GM23338 (cell line): ENCODE results near the gene FGF21. TPM values are rescaled to one million over a fixed set of nuclear protein-coding genes. Genes with fewer than 3 reads are reported as not detected.
A peak's percentile ranks its signal among the peaks of the same experiment; 100 is the strongest.

Experiments used
- ATAC-seq: fragments of 200-7000 bp; cut with Tn5 transposase; 3 replicates; pipeline ENCODE4 v1.9.1; 2020
- DNase-seq: peaks from one replicate; pipeline ENCODE4 v3.0.0-alpha.2; 2015; ENCODE audit warnings: low spot score
- H2AFZ ChIP-seq: fragments of 200-600 bp; sonication (generic); 2 replicates; pipeline ENCODE4 v1.8.0; 2016; ENCODE audit warnings: antibody characterized with exemption, mild to moderate bottlenecking, moderate library complexity
- H3F3A ChIP-seq: fragments of 200-600 bp; sonication (generic); replicated peaks from 2 replicates; pipeline ENCODE4 v1.8.0; 2017; ENCODE audit warnings: antibody characterized with exemption, mixed run types, low read depth
- H3K27ac ChIP-seq: fragments of 200-600 bp; sonication (generic); 2 replicates; pipeline ENCODE4 v1.6.1; 2016; ENCODE audit warnings: low read depth
- H3K27me3 ChIP-seq: fragments of 200-600 bp; sonication (generic); 2 replicates; pipeline ENCODE4 v1.8.0; 2016; ENCODE audit warnings: mild to moderate bottlenecking, mixed run types, moderate library complexity; ENCODE audit not compliant: insufficient read depth
- H3K36me3 ChIP-seq: fragments of 200-600 bp; sonication (generic); 2 replicates; pipeline ENCODE4 v1.8.0; 2016; ENCODE audit warnings: mild to moderate bottlenecking; ENCODE audit not compliant: insufficient read depth
- H3K4me1 ChIP-seq: fragments of 200-600 bp; sonication (generic); 2 replicates; pipeline ENCODE4 v1.8.0; 2016; ENCODE audit warnings: mild to moderate bottlenecking, moderate library complexity; ENCODE audit not compliant: insufficient read depth
- H3K4me2 ChIP-seq: fragments of 200-600 bp; sonication (generic); 2 replicates; pipeline ENCODE4 v1.7.1; 2017; ENCODE audit warnings: mixed run types
- H3K4me3 ChIP-seq: fragments of 200-600 bp; sonication (generic); 2 replicates; pipeline ENCODE4 v1.6.1; 2016; ENCODE audit warnings: mixed run types
- H3K79me2 ChIP-seq: fragments of 200-600 bp; sonication (generic); replicated peaks from 2 replicates; pipeline ENCODE4 v1.8.0; 2017; ENCODE audit warnings: mild to moderate bottlenecking; ENCODE audit not compliant: insufficient read depth
- H3K9me2 ChIP-seq: fragments of 200-600 bp; sonication (generic); 2 replicates; pipeline ENCODE4 v1.8.0; 2017; ENCODE audit not compliant: insufficient read depth
- H4K20me1 ChIP-seq: fragments of 200-600 bp; sonication (generic); replicated peaks from 2 replicates; pipeline ENCODE4 v1.8.0; 2017; ENCODE audit warnings: mild to moderate bottlenecking; ENCODE audit not compliant: insufficient read depth
- H3K27ac Mint-ChIP-seq: 2 replicates; pipeline ENCODE4 v1.8.0; 2020; ENCODE audit warnings: inconsistent platforms, mild to moderate bottlenecking, moderate library complexity, mixed read lengths
- H3K27me3 Mint-ChIP-seq: 3 replicates; pipeline ENCODE4 v1.8.0; 2022; ENCODE audit warnings: low read depth, mild to moderate bottlenecking, moderate library complexity, mixed read lengths, inconsistent platforms; ENCODE audit not compliant: insufficient read depth, poor library complexity
- H3K36me3 Mint-ChIP-seq: 3 replicates; pipeline ENCODE4 v1.8.0; 2021; ENCODE audit warnings: low read depth, mild to moderate bottlenecking, inconsistent platforms, moderate library complexity, mixed read lengths
- H3K4me1 Mint-ChIP-seq: 3 replicates; pipeline ENCODE4 v1.8.0; 2020; ENCODE audit warnings: mild to moderate bottlenecking, inconsistent platforms, mixed read lengths
- H3K4me3 Mint-ChIP-seq: 3 replicates; pipeline ENCODE4 v1.8.0; 2021; ENCODE audit warnings: moderate library complexity, mild to moderate bottlenecking, inconsistent platforms, mixed read lengths
- H3K9me3 Mint-ChIP-seq: 3 replicates; pipeline ENCODE4 v1.8.0; 2020; ENCODE audit warnings: moderate library complexity, mild to moderate bottlenecking, inconsistent platforms, mixed read lengths
- CREB1 ChIP-seq: fragments of 250-450 bp; sonication (Bioruptor Pico); IDR thresholded peaks from 2 replicates; pipeline ENCODE4 v1.5.0; 2020; ENCODE audit warnings: low read depth, mild to moderate bottlenecking, moderate library complexity
- EZH2phosphoT487 ChIP-seq: fragments of 200-600 bp; sonication (generic); IDR thresholded peaks from one replicate; pipeline ENCODE4 v1.8.1; 2018; ENCODE audit warnings: antibody characterized with exemption; ENCODE audit not compliant: unreplicated experiment
- JUNB ChIP-seq: IDR thresholded peaks from one replicate; pipeline ENCODE4 v1.6.1; 2016; ENCODE audit warnings: antibody characterized with exemption; ENCODE audit not compliant: unreplicated experiment
- NANOG ChIP-seq: IDR thresholded peaks from 2 replicates; pipeline ENCODE4 v1.6.1; 2016; ENCODE audit warnings: antibody characterized with exemption, borderline replicate concordance
- POLR2AphosphoS5 ChIP-seq: IDR thresholded peaks from 2 replicates; pipeline ENCODE4 v1.6.1; 2016; ENCODE audit warnings: antibody characterized with exemption, low read depth
- REST ChIP-seq: IDR thresholded peaks from one replicate; pipeline ENCODE4 v1.6.1; 2018; ENCODE audit warnings: antibody characterized with exemption; ENCODE audit not compliant: unreplicated experiment
- STAT1 ChIP-seq: IDR thresholded peaks from one replicate; pipeline ENCODE4 v1.6.1; 2016; ENCODE audit warnings: antibody characterized with exemption; ENCODE audit not compliant: unreplicated experiment
- ZNF114 ChIP-seq: fragments of 250-450 bp; sonication (Bioruptor Pico); IDR thresholded peaks from 2 replicates; pipeline ENCODE4 v1.5.0; 2020; ENCODE audit warnings: mild to moderate bottlenecking, moderate library complexity
- ZNF331 ChIP-seq: fragments of 250-450 bp; sonication (Bioruptor Pico); IDR thresholded peaks from 2 replicates; pipeline ENCODE4 v1.5.0; 2020; ENCODE audit warnings: low read depth, mild to moderate bottlenecking, moderate library complexity
- ZNF462 ChIP-seq: fragments of 250-450 bp; sonication (Bioruptor Pico); IDR thresholded peaks from 2 replicates; pipeline ENCODE4 v1.5.0; 2020; ENCODE audit warnings: mild to moderate bottlenecking, moderate library complexity
- polyA plus RNA-seq: library from polyadenylated mRNA; unstranded; fragments of >200 nt; fragmentation: Nextera tagmentation; extraction: Ambion mirVana; gene quantifications from 2 replicates; pipeline ENCODE4 v1.2.1, GENCODE V29; 2016
- total RNA-seq: library from RNA; depleted of rRNA; stranded (reverse); fragments of >200 nt; shearing (Covaris generic); gene quantifications from 2 replicates; pipeline ENCODE4 v1.2.3, GENCODE V29; 2014
- TF ChIP-seq, protein P1 (sequence below): IDR thresholded peaks from 2 replicates; pipeline ENCODE4 v1.6.1; 2016; ENCODE audit warnings: antibody characterized with exemption

Gene FGF21
- total and polyA plus RNA-seq, 2 experiments from 2014 or later, result 0.78 to 1.3 TPM

DNA sequence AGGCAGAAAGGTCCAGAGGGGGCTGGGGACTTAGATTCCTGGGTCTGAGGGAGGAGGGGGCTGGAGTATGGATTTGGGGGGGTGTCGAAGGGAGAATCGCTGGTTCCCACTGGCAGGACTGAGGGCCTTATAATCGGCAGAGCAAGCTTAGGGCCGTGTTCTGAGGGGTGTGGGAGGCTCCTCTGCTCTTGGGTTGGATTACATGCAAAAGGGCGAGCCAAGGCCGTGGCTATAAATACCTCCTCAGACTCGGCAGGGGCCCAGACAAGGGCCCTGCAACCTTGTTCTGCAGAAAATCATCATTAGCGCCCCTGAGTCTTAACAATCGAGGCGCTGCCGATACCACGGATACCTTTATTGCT is 35.1 kb upstream of the FGF21 start:
- Histone ChIP-seq H4K20me1 (no peaks in the 10 kb centered on the region), H3K27ac (no peak overlapping the region), H3K4me1 (peaks cover 34% of the 10 kb centered on the region), H2AFZ (no peak overlapping the region), H3F3A (peaks cover 9% of the 10 kb centered on the region; the same call in 1 of the 2 replicates), H3K9me2 (no peaks in the 10 kb centered on the region), H3K4me2 (peak overlapping the region; percentile 70), H3K79me2 (no peaks in the 10 kb centered on the region), H3K27me3 (no peaks in the 10 kb centered on the region), H3K36me3 (no peaks in the 10 kb centered on the region), H3K4me3 (peak overlapping the region; percentile 58)
- H3K9me3 Mint-ChIP-seq, result peaks cover 3% of the 10 kb centered on the region; the same call in 1 of the 3 replicates
- H3K36me3 Mint-ChIP-seq, result no peaks in the 10 kb centered on the region; the same call in 2 of the 3 replicates
- peak overlapping the region; percentile 99 for H3K4me3 Mint-ChIP-seq
- DNase-seq, result no peak
- ATAC-seq, result no peak
- H3K27ac Mint-ChIP-seq, result no peak overlapping the region; the same call in 1 of the 2 replicates
- peaks cover 37% of the 10 kb centered on the region for H3K4me1 Mint-ChIP-seq
- TF ChIP-seq CREB1, result no peak
- TF ChIP-seq ZNF114 (CRISPR knock-in tag), result no peak
- TF ChIP-seq POLR2AphosphoS5, result no peak
- TF ChIP-seq NANOG, result no peak
- TF ChIP-seq REST, result no peak
- TF ChIP-seq ZNF462 (CRISPR knock-in tag), result no peak
- no peak for TF ChIP-seq JUNB
- TF ChIP-seq, protein P1, sequence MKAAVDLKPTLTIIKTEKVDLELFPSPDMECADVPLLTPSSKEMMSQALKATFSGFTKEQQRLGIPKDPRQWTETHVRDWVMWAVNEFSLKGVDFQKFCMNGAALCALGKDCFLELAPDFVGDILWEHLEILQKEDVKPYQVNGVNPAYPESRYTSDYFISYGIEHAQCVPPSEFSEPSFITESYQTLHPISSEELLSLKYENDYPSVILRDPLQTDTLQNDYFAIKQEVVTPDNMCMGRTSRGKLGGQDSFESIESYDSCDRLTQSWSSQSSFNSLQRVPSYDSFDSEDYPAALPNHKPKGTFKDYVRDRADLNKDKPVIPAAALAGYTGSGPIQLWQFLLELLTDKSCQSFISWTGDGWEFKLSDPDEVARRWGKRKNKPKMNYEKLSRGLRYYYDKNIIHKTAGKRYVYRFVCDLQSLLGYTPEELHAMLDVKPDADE, result no peak
- TF ChIP-seq EZH2phosphoT487, result no peak
- no peak for TF ChIP-seq ZNF331
- no peak for TF ChIP-seq STAT1
- H3K27me3 Mint-ChIP-seq, result peaks cover 22% of the 10 kb centered on the region
